Measurements from ENCODE around the gene TEKT3.

TEKT3 gene

GRCh38 chr17:15270628-15271381 is 70.6 kb downstream of the TEKT3 start:
- DNase-seq (ENCODE audit: low read depth), result no peak
- no peak overlapping the region for H3K4me3 ChIP-seq (ENCODE audit: low read depth, low read length)
- no peak for TF ChIP-seq CTCF (conservative IDR thresholded peaks at IDR 0.05; ENCODE audit: low read depth, low read length)

GRCh38 chr17:15269780-15270089 is 71.7 kb downstream of the TEKT3 start:
- H3K4me3 ChIP-seq (ENCODE audit: low read depth, low read length), result no peak overlapping the region
- TF ChIP-seq CTCF (conservative IDR thresholded peaks at IDR 0.05; ENCODE audit: low read depth, low read length), result no peak
- DNase-seq (ENCODE audit: low read depth), result no peak

GRCh38 chr17:15269087-15269779 is 72.2 kb downstream of the TEKT3 start:
- no peak for DNase-seq (ENCODE audit: low read depth)
- no peak overlapping the region for H3K4me3 ChIP-seq (ENCODE audit: low read depth, low read length)
- no peak for TF ChIP-seq CTCF (conservative IDR thresholded peaks at IDR 0.05; ENCODE audit: low read depth, low read length)

GRCh38 chr17:15268461-15268860 is 72.9 kb downstream of the TEKT3 start:
- no peak overlapping the region for H3K4me3 ChIP-seq (ENCODE audit: low read depth, low read length)
- no peak for DNase-seq (ENCODE audit: low read depth)
- TF ChIP-seq CTCF (conservative IDR thresholded peaks at IDR 0.05; ENCODE audit: low read depth, low read length), result no peak

- no peak for DNase-seq (ENCODE audit: low read depth)
- no peak for TF ChIP-seq CTCF (conservative IDR thresholded peaks at IDR 0.05; ENCODE audit: low read depth, low read length)
- H3K4me3 ChIP-seq (ENCODE audit: low read depth, low read length), result no peak overlapping the region
Measured at GRCh38 chr17:15267996-15268395, 73.4 kb downstream of the TEKT3 start.

GRCh38 chr17:15266325-15267125 is 74.9 kb downstream of the TEKT3 start:
- TF ChIP-seq CTCF (conservative IDR thresholded peaks at IDR 0.05; ENCODE audit: low read depth, low read length), result no peak
- no peak for DNase-seq (ENCODE audit: low read depth)
- H3K4me3 ChIP-seq (ENCODE audit: low read depth, low read length), result no peak overlapping the region

Measured in choroid plexus epithelial cell (primary cell).